ENCODE measurements around the gene KLHDC8B.

The KLHDC8B gene

GRCh38 chr3:49171119-49171774, at the start of gene KLHDC8B:
Gene KLHDC8B (plus strand): TSS chr3:49171598. CDS start chr3:49172770, 1,172 bp downstream.
- in situ Hi-C loops (cut with HindIII; ENCODE audit: low sequenced_read_pairs): no loop called here

- in situ Hi-C loops (cut with HindIII; ENCODE audit: low sequenced_read_pairs): no loop called here
These were observed 49.4 kb upstream of the KLHDC8B start for GRCh38 chr3:49122022-49122421.

- in situ Hi-C loops (cut with HindIII; ENCODE audit: low sequenced_read_pairs): no loop called here
These were observed 48.9 kb upstream of the KLHDC8B start for GRCh38 chr3:49122451-49122850.

GRCh38 chr3:49122886-49123545, 48.4 kb upstream of the KLHDC8B start:
- in situ Hi-C loops (cut with HindIII; ENCODE audit: low sequenced_read_pairs): no loop called here

- in situ Hi-C loops (cut with HindIII; ENCODE audit: low sequenced_read_pairs): no loop called here
These were observed 47.7 kb upstream of the KLHDC8B start for GRCh38 chr3:49123687-49124086.

GRCh38 chr3:49124203-49124602, 47.2 kb upstream of the KLHDC8B start:
- in situ Hi-C loops (cut with HindIII; ENCODE audit: low sequenced_read_pairs): no loop called here

GRCh38 chr3:49124991-49125670, 46.3 kb upstream of the KLHDC8B start:
- in situ Hi-C loops (cut with HindIII; ENCODE audit: low sequenced_read_pairs): no loop called here

GRCh38 chr3:49131040-49131439, 40.4 kb upstream of the KLHDC8B start:
- in situ Hi-C loops (cut with HindIII; ENCODE audit: low sequenced_read_pairs): no loop called here

GRCh38 chr3:49131576-49131975, 39.8 kb upstream of the KLHDC8B start:
- in situ Hi-C loops (cut with HindIII; ENCODE audit: low sequenced_read_pairs): no loop called here

GRCh38 chr3:49132073-49132436, 39.3 kb upstream of the KLHDC8B start:
- in situ Hi-C loops (cut with HindIII; ENCODE audit: low sequenced_read_pairs): no loop called here

- in situ Hi-C loops (cut with HindIII; ENCODE audit: low sequenced_read_pairs): no loop called here
These were observed 38.8 kb upstream of the KLHDC8B start, which contains the start of gene LAMB2 for GRCh38 chr3:49132437-49133225. Gene LAMB2 (minus strand): TSS chr3:49133050. CDS start chr3:49132867, 183 bp downstream.

- in situ Hi-C loops (cut with HindIII; ENCODE audit: low sequenced_read_pairs): no loop called here
These were observed 38.0 kb upstream of the KLHDC8B start for GRCh38 chr3:49133226-49133951.

- in situ Hi-C loops (cut with HindIII; ENCODE audit: low sequenced_read_pairs): no loop called here
These were observed 36.7 kb upstream of the KLHDC8B start for GRCh38 chr3:49134471-49135265.

GRCh38 chr3:49135499-49135898, 35.9 kb upstream of the KLHDC8B start:
- in situ Hi-C loops (cut with HindIII; ENCODE audit: low sequenced_read_pairs): no loop called here

GRCh38 chr3:49140080-49140479, 31.3 kb upstream of the KLHDC8B start:
- in situ Hi-C loops (cut with HindIII; ENCODE audit: low sequenced_read_pairs): no loop called here

- in situ Hi-C loops (cut with HindIII; ENCODE audit: low sequenced_read_pairs): no loop called here
These were observed 23.2 kb upstream of the KLHDC8B start for GRCh38 chr3:49148159-49148558.

GRCh38 chr3:49151610-49152009, 19.8 kb upstream of the KLHDC8B start:
- in situ Hi-C loops (cut with HindIII; ENCODE audit: low sequenced_read_pairs): no loop called here

- in situ Hi-C loops (cut with HindIII; ENCODE audit: low sequenced_read_pairs): no loop called here
These were observed 18.0 kb upstream of the KLHDC8B start for GRCh38 chr3:49153349-49153912.

- in situ Hi-C loops (cut with HindIII; ENCODE audit: low sequenced_read_pairs): no loop called here
These were observed 14.1 kb upstream of the KLHDC8B start for GRCh38 chr3:49157289-49157688.

Data from DLD1 (cell line).